IPS-NIHi11 (cell line): ENCODE results near the gene FOSL1.
A peak's percentile ranks its signal among the peaks of the same experiment; 100 is the strongest.

ENCODE experiments used
- DNase-seq: peaks from one replicate; pipeline ENCODE4 v3.0.0; 2012; ENCODE audit warnings: mixed read lengths, low spot score

Gene FOSL1

DNA sequence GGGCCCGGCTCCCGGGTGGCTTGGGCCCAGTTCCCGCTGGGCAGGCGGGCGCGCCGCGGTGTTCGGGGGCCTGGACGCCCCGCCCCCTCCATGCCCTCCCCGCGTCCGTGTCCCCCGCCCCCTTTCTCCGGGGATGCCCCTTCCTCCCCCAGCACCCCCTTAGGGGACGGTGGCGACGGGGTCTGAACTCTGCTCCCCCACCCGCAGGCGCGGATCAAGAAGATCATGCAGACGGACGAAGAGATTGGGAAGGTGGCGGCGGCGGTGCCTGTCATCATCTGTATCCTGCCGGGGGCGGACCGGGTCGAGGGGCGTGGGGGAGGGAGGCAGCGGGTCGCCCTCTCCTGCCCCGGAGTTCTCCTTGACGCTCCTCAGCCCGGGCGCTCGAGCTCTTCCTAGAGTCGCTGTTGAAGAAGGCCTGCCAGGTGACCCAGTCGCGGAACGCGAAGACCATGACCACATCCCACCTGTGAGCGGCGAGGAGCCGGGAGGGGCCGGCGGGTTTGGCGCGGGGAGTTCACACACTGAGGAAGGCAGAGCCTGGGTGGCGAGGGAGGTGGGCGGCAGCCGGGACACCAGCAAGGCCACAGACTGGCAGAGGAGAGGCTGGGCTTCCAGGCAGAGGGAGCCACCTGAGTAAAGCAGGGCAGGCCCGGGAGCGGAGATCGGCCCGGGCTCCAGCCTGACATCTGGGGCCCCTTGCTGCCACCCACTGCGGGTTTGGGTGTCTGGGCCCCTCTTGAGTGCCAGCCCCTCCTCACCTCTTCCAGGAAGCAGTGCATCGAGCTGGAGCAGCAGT, 19.6 kb upstream of the FOSL1 start:
- peak; percentile 76 for DNase-seq

DNA sequence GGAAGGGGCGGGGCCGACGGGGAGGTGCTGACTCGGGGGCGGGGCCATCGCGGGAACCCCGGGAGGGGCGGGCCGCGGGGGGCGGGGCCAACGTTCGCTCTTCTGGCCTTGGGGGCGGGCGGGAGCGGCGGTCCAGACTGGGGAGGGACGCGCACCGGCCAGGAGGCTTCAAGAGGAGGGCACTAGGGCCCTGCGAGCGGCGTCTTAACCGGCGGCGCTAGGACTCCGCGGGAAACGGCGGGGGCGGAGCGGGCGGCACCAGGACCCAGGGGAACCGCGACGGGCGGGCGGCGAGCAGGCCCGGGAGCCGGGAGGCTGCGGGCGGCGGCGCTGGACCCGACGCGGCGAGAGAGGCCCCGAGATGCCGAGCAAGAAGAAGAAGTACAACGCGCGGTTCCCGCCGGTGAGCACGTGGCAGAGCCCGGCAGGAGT, 19.0 kb upstream of the FOSL1 start, which contains the start of gene DRAP1:
Gene DRAP1 (plus strand): TSS at position 286 of the 432 bp plus-strand sequence. CDS start 76 bp downstream, at position 362.
- DNase-seq = peak; percentile 99

- DNase-seq = no peak
These were observed 18.3 kb upstream of the FOSL1 start, which contains the start of gene C11orf68 for GRCh38 chr11:65918211-65919140. Gene C11orf68, minus strand, starts transcription at chr11:65919062. Its CDS starts 31 bp downstream, at chr11:65919031.

GRCh38 chr11:65917434-65918210, 17.4 kb upstream of the FOSL1 start:
- DNase-seq = no peak

- DNase-seq = no peak
These were observed 16.9 kb upstream of the FOSL1 start for GRCh38 chr11:65917077-65917433.

DNA sequence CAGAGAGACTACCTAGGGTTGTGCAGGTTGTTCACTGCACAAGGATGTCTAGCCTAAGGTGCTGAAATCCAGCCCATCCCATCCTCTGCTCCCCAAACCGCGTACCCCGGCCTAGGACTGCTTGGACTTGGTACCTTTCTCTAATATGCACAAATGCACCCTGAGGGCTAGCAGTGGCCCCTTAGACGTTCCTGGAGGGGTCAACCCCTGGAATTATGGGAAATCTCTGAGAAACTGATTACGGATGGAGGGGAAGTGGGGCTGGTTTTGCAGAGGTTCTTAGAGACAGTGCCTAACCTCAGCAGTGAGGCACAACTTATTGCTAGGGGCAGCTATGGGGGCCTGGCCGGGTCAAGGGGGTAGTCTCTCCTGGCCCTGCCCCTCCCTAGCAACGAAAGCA, 16.2 kb upstream of the FOSL1 start:
- DNase-seq = no peak

DNA sequence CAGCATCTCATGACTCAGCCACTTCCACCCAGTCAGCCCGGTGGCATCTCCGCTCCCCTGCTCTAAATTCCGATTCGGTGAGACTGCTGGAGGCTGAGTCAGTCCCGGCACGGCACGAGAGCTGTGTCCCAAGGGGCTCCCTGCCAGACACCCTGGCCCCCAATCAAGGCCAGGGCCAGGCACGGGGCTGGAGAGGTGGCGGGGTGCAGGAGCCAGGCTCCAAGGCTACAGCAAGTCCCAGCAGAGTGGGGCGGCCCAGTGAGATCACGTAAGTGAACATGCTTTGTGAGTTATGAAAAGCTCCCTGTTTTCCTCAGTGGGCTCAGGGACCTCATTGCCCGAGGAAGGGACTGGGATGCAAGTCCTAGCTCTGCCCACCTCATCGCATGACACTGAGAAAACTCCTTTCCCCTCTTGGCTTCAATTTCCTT, 15.6 kb upstream of the FOSL1 start:
- peak; percentile 58 for DNase-seq

- no peak for DNase-seq
These were observed 15.1 kb upstream of the FOSL1 start for GRCh38 chr11:65915101-65915820.

- DNase-seq = no peak
These were observed 12.7 kb upstream of the FOSL1 start for GRCh38 chr11:65912845-65913244.

GRCh38 chr11:65911682-65912568, 11.7 kb upstream of the FOSL1 start:
- peak; percentile 72 for DNase-seq

GRCh38 chr11:65907878-65908277, 7.7 kb upstream of the FOSL1 start:
- DNase-seq = no peak

- no peak for DNase-seq
These were observed 6.4 kb upstream of the FOSL1 start for GRCh38 chr11:65906602-65907001.

- no peak for DNase-seq
These were observed 3.5 kb upstream of the FOSL1 start for GRCh38 chr11:65903715-65904114.

DNA sequence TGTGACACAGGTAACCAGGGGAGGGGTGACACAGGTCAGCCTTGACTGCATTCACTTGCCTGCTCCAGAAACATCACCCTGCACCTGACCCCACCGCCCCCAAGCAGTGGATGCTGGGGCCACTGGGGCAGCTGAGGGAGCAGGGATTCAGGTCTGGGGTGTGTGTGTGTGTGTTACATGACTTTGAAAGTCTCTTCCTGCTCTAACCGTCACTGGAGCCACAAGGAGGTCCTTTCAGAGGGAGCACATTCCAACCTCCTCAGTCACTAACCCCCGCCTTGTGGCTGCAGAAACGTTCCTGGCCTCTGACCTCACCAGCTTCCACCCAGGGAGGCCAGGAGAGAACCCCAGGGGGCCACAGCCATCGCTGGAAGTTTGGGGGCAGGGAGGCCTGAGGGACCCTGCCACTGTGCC, 2.9 kb upstream of the FOSL1 start:
- DNase-seq = peak; percentile 55

DNA sequence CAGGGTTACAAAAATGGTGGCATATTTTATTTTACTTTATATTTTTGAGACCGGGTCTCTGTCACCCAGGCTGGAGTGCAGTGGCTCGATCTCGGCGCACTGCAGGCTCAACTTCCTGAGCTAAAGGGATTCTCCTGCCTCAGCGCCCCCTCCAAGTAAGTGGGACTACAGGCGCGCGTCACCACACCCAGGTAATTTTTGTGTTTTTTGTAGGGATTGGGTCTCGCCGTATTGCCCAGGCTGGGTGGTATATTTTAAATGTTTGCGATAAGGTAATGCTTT, 652 bp upstream of the FOSL1 start:
- DNase-seq = no peak

DNA sequence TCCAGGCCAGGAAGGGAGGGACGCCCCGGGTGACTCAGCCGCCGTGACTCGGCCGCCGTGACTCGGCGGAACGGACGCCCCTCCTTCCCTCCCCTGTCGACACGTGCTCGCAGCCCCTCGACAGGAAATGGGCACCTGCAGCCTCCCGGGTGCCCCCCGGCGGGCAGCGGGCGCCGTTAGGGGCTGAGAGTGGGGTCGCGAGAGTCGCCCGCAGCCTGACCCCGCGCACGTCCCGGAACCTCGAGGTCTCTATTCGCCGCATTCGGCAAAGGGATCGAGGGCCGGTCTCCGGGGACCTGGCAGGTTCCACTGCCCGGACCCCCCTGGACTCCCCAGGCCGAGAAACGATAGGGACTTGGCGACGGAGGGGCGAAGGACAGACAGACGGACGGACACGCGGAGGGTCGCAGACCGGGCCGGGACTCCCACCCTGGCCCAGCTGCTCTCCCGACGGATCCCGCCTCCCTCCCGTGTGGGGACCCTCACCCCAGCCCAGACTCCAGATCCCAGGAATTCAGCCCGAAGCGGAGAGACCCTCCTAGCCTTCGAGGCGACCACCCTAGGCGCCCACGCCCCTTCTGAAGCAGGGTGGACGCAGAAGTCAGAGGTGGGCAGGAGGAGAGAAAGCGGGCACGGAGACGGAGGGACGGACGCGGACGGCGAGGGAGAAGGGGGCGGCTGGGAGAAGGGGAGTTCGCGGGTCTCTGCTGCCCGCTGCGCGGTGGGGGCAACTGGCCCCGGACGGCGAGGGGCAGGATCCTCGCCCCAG, 648 bp downstream of the FOSL1 start:
- peak; percentile 64 for DNase-seq

DNA sequence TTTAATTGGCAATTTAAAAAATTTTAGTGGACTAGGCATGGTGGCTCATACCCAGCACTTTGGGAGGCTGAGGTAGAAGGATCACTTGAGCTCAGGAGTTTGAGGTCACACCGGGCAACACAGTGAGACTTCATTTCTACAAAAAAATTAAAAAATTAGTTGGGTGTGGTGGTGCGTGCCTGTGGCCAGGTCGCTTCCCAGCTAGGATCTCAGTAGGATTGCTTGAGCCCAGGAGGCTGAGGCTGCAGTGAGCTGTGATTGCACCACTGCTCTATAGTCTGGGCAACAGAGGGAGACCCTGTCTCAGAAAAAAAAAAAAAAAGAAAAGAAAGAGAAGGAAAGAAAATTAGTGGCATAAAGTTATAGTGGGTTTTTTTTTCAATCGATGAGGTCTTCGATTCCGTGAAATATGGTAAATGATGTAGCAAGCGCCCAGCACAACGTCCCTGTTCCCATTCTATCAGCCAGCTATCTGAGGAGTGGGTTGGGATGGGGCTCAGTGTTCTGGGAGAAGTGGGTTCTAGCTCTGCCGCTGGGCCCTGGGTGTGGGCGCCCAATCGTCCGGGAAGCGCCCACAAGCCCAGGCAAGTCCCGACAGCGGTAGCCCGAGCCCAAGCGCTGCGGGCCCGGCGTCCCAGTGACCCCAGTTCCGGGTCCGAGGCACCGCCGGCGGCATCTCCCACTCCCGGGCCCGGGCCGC, 1.4 kb downstream of the FOSL1 start:
- no peak for DNase-seq

GRCh38 chr11:65897020-65897471, 3.1 kb downstream of the FOSL1 start:
- DNase-seq = no peak
